ENCODE results near the gene LAPTM5. TPM values are rescaled to one million over a fixed set of nuclear protein-coding genes. Genes with fewer than 3 reads are reported as not detected.

The LAPTM5 gene
- total and polyA plus RNA-seq, 2 of the 13 experiments (the other 11 are each of a cell fraction or from before 2014, with no cell fraction given) = 0.41 to 0.86 TPM

DNA sequence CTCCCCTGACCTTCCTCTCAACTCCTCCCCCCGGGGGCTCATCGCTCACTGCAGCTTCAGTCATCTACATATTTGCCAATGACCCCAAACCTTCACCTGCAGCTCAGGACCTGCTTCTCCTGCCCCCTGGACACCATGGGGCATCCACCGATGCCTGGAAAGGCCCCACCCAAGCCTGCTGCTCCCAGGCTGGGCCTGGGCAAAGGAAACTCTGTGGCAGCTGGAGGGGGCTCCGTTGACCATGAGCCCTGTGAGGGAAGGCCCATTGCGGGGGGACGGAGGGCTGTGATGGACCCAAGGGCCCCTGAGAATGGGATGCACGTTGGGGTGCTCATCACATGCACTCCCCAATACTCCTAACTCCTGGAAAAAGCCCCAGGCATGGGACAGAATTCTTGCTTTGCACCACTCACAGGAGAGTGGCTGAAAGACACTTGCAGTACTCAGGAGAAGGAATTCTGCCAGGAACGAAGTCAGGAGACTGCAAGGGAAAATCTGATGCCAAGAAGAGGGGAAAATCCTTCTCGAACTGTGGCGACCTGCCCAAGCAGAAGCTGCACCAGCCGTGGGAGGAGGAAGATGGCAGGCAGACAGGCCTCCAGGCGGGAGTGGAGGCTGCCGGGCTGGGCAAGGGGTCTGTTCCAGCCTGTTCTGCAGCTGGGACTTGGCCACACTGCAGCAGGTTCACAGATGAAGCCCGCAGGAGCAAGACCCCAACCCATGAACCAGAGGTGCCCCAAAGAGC lies 52.6 kb downstream of the LAPTM5 start:
- Histone ChIP-seq H3K9ac (ENCODE audit: insufficient read depth, low read depth, low read length) (no peak overlapping the region), H3K36me3 (replicated peaks in 1 of 2; ENCODE audit: control insufficient read depth in 1 of 2, insufficient read depth in 2 of 2, low read length in 2 of 2) (no peaks in the 10 kb centered on the region), H3K9me3 (ENCODE audit: low read length) (no peaks in the 10 kb centered on the region), H3K79me2 (ENCODE audit: insufficient read depth, low read length) (no peaks in the 10 kb centered on the region), H2AFZ (ENCODE audit: low read length) (no peak overlapping the region), H4K20me1 (ENCODE audit: insufficient read depth, low read length) (no peaks in the 10 kb centered on the region), H3K27ac (ENCODE audit: extremely low read length, insufficient read depth, low read length) (no peak overlapping the region), H3K4me2 (ENCODE audit: low read depth, low read length) (no peak overlapping the region), H3K4me1 (ENCODE audit: insufficient read depth, low read length) (no peaks in the 10 kb centered on the region), H3K4me3 (replicated peaks in 1 of 3; ENCODE audit: insufficient read depth in 1 of 3, low read depth in 2 of 3, low read length in 3 of 3) (no peak overlapping the region), H3K27me3 (ENCODE audit: control insufficient read depth in 1 of 2, insufficient read depth in 2 of 2, low read length in 2 of 2) (peaks cover 1 to 11% of the 10 kb centered on the region in 2 experiments; a peak in 2 of 5 replicates)
- in situ Hi-C loops (cut with HindIII; ENCODE audit: extremely low pct_ligation_motif_present, low pct_unique_long_range_greater_than_20kb) (loop anchor here (10.0 kb wide), 2 partner anchors 300 to 910 kb away; no protein-coding TSS in a partner anchor), intact Hi-C loops (cut with micrococcal nuclease; ENCODE audit: unreplicated experiment) (loop anchor here (5.0 to 10.0 kb wide), 2 partner anchors 913 to 1470 kb away; partner anchors contain the start of genes MECR and PTPRU)
- ChIA-PET CTCF (ENCODE audit: low intra/inter-chr PET ratio, low total read pairs) (no interaction called here), POLR2A (no interaction called here)
- FAIRE-seq (no peak), DNase-seq (ENCODE audit: low spot score) (no peak), ATAC-seq (no peak)
- no TSS peak for BruUV-seq (replicated peaks)
- WGBS (ENCODE audit: low lambda C conversion rate) = 25% methylated on average over 7 of the region's 14 CpGs
- no peak for TF ChIP-seq KDM4B (CRISPR knock-in tag; IDR thresholded peaks at IDR 0.05)
- no peak for TF ChIP-seq PCBP1 (IDR thresholded peaks at IDR 0.05; ENCODE audit: borderline replicate concordance, low read depth, low read length)
- TF ChIP-seq ZFP1 (CRISPR knock-in tag; IDR thresholded peaks at IDR 0.05) = no peak
- no peak for TF ChIP-seq ZNF605 (CRISPR knock-in tag; IDR thresholded peaks at IDR 0.05)
- no peak for TF ChIP-seq ZNF879 (CRISPR knock-in tag; IDR thresholded peaks at IDR 0.05)

- Histone ChIP-seq H3K4me3 (replicated peaks in 1 of 3; ENCODE audit: insufficient read depth in 1 of 3, low read depth in 2 of 3, low read length in 3 of 3) (no peak overlapping the region), H3K9me3 (ENCODE audit: low read length) (no peaks in the 10 kb centered on the region), H3K27ac (ENCODE audit: extremely low read length, insufficient read depth, low read length) (no peak overlapping the region), H3K36me3 (replicated peaks in 1 of 2; ENCODE audit: control insufficient read depth in 1 of 2, insufficient read depth in 2 of 2, low read length in 2 of 2) (no peaks in the 10 kb centered on the region), H3K4me1 (ENCODE audit: insufficient read depth, low read length) (no peaks in the 10 kb centered on the region), H2AFZ (ENCODE audit: low read length) (no peak overlapping the region), H4K20me1 (ENCODE audit: insufficient read depth, low read length) (no peaks in the 10 kb centered on the region), H3K27me3 (ENCODE audit: control insufficient read depth in 1 of 2, insufficient read depth in 2 of 2, low read length in 2 of 2) (peaks cover 1 to 11% of the 10 kb centered on the region in 2 experiments; a peak in 2 of 5 replicates), H3K9ac (ENCODE audit: insufficient read depth, low read depth, low read length) (no peak overlapping the region), H3K79me2 (ENCODE audit: insufficient read depth, low read length) (no peaks in the 10 kb centered on the region), H3K4me2 (ENCODE audit: low read depth, low read length) (no peak overlapping the region)
- FAIRE-seq = no peak
- intact Hi-C loops (cut with micrococcal nuclease; ENCODE audit: unreplicated experiment) = loop anchor here (10.0 kb wide), 1 partner anchor 1469 kb away; the partner anchor contains the start of genes MECR and PTPRU
- WGBS (ENCODE audit: low lambda C conversion rate) = 0% methylated on average over 2 of the region's 4 CpGs
- ChIA-PET POLR2A (no interaction called here), CTCF (ENCODE audit: low intra/inter-chr PET ratio, low total read pairs) (no interaction called here)
- no peak for DNase-seq (ENCODE audit: low spot score)
- ATAC-seq = no peak
- in situ Hi-C loops (cut with HindIII; ENCODE audit: extremely low pct_ligation_motif_present, low pct_unique_long_range_greater_than_20kb) = loop anchor here (10.0 kb wide), 2 partner anchors 299 to 909 kb away; no protein-coding TSS in a partner anchor
- BruUV-seq (replicated peaks) = no TSS peak
- TF ChIP-seq KLF15 (CRISPR knock-in tag; IDR thresholded peaks at IDR 0.05; ENCODE audit: borderline replicate concordance) (no peak), RFXAP (CRISPR knock-in tag; IDR thresholded peaks at IDR 0.05; ENCODE audit: borderline replicate concordance) (no peak), TARDBP (CRISPR knock-in tag; IDR thresholded peaks at IDR 0.05) (no peak), AGO1 (IDR thresholded peaks at IDR 0.05; ENCODE audit: low read depth, low read length, poor library complexity, severe bottlenecking) (no peak), TCF12 (IDR thresholded peaks at IDR 0.05) (no peak), TCF12 (CRISPR knock-in tag; IDR thresholded peaks at IDR 0.05) (no peak), ZNF589 (CRISPR knock-in tag; conservative IDR thresholded peaks at IDR 0.05) (no peak), SIX1 (CRISPR knock-in tag; IDR thresholded peaks at IDR 0.05; ENCODE audit: borderline replicate concordance) (no peak), ZNF12 (CRISPR knock-in tag; IDR thresholded peaks at IDR 0.05) (no peak), NR2F2 (IDR thresholded peaks at IDR 0.05; ENCODE audit: borderline replicate concordance, low read depth) (no peak)
- TF ChIP-seq, protein P1, sequence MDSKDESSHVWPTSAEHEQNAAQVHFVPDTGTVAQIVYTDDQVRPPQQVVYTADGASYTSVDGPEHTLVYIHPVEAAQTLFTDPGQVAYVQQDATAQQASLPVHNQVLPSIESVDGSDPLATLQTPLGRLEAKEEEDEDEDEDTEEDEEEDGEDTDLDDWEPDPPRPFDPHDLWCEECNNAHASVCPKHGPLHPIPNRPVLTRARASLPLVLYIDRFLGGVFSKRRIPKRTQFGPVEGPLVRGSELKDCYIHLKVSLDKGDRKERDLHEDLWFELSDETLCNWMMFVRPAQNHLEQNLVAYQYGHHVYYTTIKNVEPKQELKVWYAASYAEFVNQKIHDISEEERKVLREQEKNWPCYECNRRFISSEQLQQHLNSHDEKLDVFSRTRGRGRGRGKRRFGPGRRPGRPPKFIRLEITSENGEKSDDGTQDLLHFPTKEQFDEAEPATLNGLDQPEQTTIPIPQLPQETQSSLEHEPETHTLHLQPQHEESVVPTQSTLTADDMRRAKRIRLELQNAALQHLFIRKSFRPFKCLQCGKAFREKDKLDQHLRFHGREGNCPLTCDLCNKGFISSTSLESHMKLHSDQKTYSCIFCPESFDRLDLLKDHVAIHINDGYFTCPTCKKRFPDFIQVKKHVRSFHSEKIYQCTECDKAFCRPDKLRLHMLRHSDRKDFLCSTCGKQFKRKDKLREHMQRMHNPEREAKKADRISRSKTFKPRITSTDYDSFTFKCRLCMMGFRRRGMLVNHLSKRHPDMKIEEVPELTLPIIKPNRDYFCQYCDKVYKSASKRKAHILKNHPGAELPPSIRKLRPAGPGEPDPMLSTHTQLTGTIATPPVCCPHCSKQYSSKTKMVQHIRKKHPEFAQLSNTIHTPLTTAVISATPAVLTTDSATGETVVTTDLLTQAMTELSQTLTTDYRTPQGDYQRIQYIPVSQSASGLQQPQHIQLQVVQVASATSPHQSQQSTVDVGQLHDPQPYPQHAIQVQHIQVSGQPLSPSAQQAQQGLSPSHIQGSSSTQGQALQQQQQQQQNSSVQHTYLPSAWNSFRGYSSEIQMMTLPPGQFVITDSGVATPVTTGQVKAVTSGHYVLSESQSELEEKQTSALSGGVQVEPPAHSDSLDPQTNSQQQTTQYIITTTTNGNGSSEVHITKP (CRISPR knock-in tag; IDR thresholded peaks at IDR 0.05; ENCODE audit: low read depth) = no peak
Measured at GRCh38 chr1:30704271-30704670, 53.3 kb downstream of the LAPTM5 start.

All from HepG2 (cell line).